T-cell (primary cell): Measurements from ENCODE around the gene TOP2A. TPM values are rescaled to one million over a fixed set of nuclear protein-coding genes. Genes with fewer than 3 reads are reported as not detected.

Source experiments
- ATAC-seq, 4 experiments: fragments of 200-7000 bp in 3 of 4; fragments of 150-1000 bp in 1 of 4; cut with Tn5 transposase; replicated peaks in 1 of 4; 1 replicate in 3 of 4; 2 replicates in 1 of 4; pipeline ENCODE4 v1.10.0; 2021; ENCODE audit warnings: moderate library complexity in 3 of 4, mild to moderate bottlenecking in 2 of 4, moderate number of reproducible peaks in 1 of 4
- CTCF ChIA-PET, 2 donors: fragments of 300-600 bp; sonication (Branson Sonifier 250); formaldehyde crosslinking; loops; one replicate each; lab custom pipeline; 2022; ENCODE audit warnings: antibody characterized with exemption in 2 of 2; lab: Charles Lee
- POLR2A ChIA-PET, 2 donors: fragments of 300-600 bp; sonication (Branson Sonifier 250); formaldehyde crosslinking; loops; one replicate each; lab custom pipeline; 2022; ENCODE audit warnings: antibody characterized with exemption in 2 of 2; lab: Charles Lee
- DNase-seq, 35 experiments: peaks; one replicate each; pipeline versions ENCODE4 v3.0.0 to v3.0.0-alpha.2; 2013 to 2023
- H3K27ac ChIP-seq: one replicate; pipeline ENCODE4 v1.5.1; 2013; ENCODE audit warnings: low read length
- H3K27me3 ChIP-seq, 2 experiments: replicated peaks in 1 of 2; 1 replicate in 1 of 2; 2 replicates in 1 of 2; pipeline versions ENCODE4 v1.6.1 to v1.7.0; 2013; ENCODE audit warnings: low read length in 1 of 2, mixed read lengths in 1 of 2; ENCODE audit not compliant: control insufficient read depth in 2 of 2, insufficient read depth in 2 of 2; ENCODE audit errors: extremely low read depth in 1 of 2
- H3K36me3 ChIP-seq, 2 donors: 1 replicate in 1 of 2; 2 replicates in 1 of 2; pipeline versions ENCODE4 v1.6.1 to v1.7.0; 2013; ENCODE audit warnings: low read length in 1 of 2; ENCODE audit not compliant: control insufficient read depth in 2 of 2, insufficient read depth in 1 of 2; ENCODE audit errors: extremely low read depth in 1 of 2
- H3K4me1 ChIP-seq, 2 experiments: 1 replicate in 1 of 2; 2 replicates in 1 of 2; pipeline versions ENCODE4 v1.6.1 to v1.7.0; 2013; ENCODE audit warnings: low read length in 2 of 2, mixed read lengths in 1 of 2; ENCODE audit not compliant: insufficient read depth in 2 of 2, control insufficient read depth in 1 of 2; ENCODE audit errors: extremely low read depth in 1 of 2
- H3K4me3 ChIP-seq, 2 donors: 1 replicate in 1 of 2; 2 replicates in 1 of 2; pipeline versions ENCODE4 v1.5.1 to v1.7.0; 2013; ENCODE audit warnings: mild to moderate bottlenecking in 2 of 2, low read length in 1 of 2, moderate library complexity in 1 of 2; ENCODE audit not compliant: control insufficient read depth in 1 of 2; ENCODE audit errors: extremely low read depth in 1 of 2
- H3K9me3 ChIP-seq: 2 replicates; pipeline ENCODE4 v1.7.0; 2013
- H3K27ac Mint-ChIP-seq, 2 donors: one replicate each; pipeline ENCODE4 v1.8.0; 2020 to 2021; ENCODE audit warnings: mild to moderate bottlenecking in 2 of 2, mixed read lengths in 2 of 2
- H3K27me3 Mint-ChIP-seq, 2 donors: one replicate each; pipeline ENCODE4 v1.8.0; 2021 to 2022; ENCODE audit warnings: mixed read lengths in 2 of 2
- H3K36me3 Mint-ChIP-seq: one replicate; pipeline ENCODE4 v1.8.0; 2021; ENCODE audit warnings: mixed read lengths
- H3K4me1 Mint-ChIP-seq, 3 donors: one replicate each; pipeline ENCODE4 v1.8.0; 2020 to 2022; ENCODE audit warnings: mixed read lengths in 3 of 3, mild to moderate bottlenecking in 1 of 3
- H3K4me3 Mint-ChIP-seq, 3 donors: one replicate each; pipeline ENCODE4 v1.8.0; 2020 to 2022; ENCODE audit warnings: mild to moderate bottlenecking in 3 of 3, mixed read lengths in 3 of 3, moderate library complexity in 3 of 3
- H3K9me3 Mint-ChIP-seq, 3 donors: one replicate each; pipeline ENCODE4 v1.8.0; 2020 to 2022; ENCODE audit warnings: mixed read lengths in 3 of 3
- WGBS: methylation state at CpG from one replicate; pipeline ENCODE4 v1.1.5; 2013; ENCODE audit warnings: missing lambda C conversion rate; ENCODE audit not compliant: insufficient coverage; 5-methylcytosine and 5-hydroxymethylcytosine counted together
- total RNA-seq, 35 experiments: library from RNA in 6 of 35; stranded (reverse) in 6 of 35; fragments of 120-200 nt in 1 of 35; gene quantifications; one replicate each; pipeline versions ENCODE4 v1.2.1 to v1.2.4 and lab custom pipeline; 2013 to 2026

Gene TOP2A
- total RNA-seq, 5 donors from 2014 or later (not counting 1 experiment from before 2014, with no cell fraction given): 2.3 to 4.2 (median 2.7) TPM

GRCh38 chr17:40346765-40347158 lies 70.9 kb downstream of the TOP2A start:
- Histone ChIP-seq H3K4me1 (peaks cover 41 to 83% of the 10 kb centered on the region in 2 experiments), H3K4me3 (no peak overlapping the region), H3K27me3 (no peaks in the 10 kb centered on the region), H3K36me3 (peaks cover 21 to 34% of the 10 kb centered on the region in 2 donors), H3K9me3 (no peaks in the 10 kb centered on the region), H3K27ac (peak overlapping the region; percentile 50)
- Mint-ChIP-seq H3K4me1 (peaks cover 66 to 78% (median 70%) of the 10 kb centered on the region in 3 donors), H3K4me3 (peak overlapping the region in 2 of 3 donors; percentile 21 to 74), H3K36me3 (peaks cover 19% of the 10 kb centered on the region), H3K9me3 (no peaks in the 10 kb centered on the region), H3K27ac (peak overlapping the region; percentile 86 to 89), H3K27me3 (no peaks in the 10 kb centered on the region)
- no peak for ATAC-seq
- no CpG with 5 or more reads among the region's 1 CpG for WGBS
- ChIA-PET POLR2A (interaction anchor here in 1 of 2 donors (1.0 kb wide), 1 partner anchor 39 kb away, joined by 3 read pairs; no protein-coding TSS in a partner anchor), CTCF (interaction anchor here in 1 of 2 donors (1.1 kb wide), 1 partner anchor 29 kb away, joined by 7 read pairs; no protein-coding TSS in a partner anchor)
- DNase-seq: no peak

- ChIA-PET CTCF (interaction anchor here (0.6 to 1.0 kb wide), 4 partner anchors 12 to 236 kb away, joined by 3 to 11 read pairs (median 4); no protein-coding TSS in a partner anchor), POLR2A (interaction anchor here (0.5 to 1.3 kb wide), 4 partner anchors 20 to 1019 kb away, joined by 3 to 5 read pairs (median 4); partner anchors contain the start of gene TOP2A (in 1 of the 2))
- WGBS: 100% methylated on average over 3 of the region's 11 CpGs
- Histone ChIP-seq H3K4me3 (peak overlapping the region in 1 of 2 donors; percentile 18), H3K4me1 (peaks cover 41 to 87% of the 10 kb centered on the region in 2 experiments), H3K36me3 (peaks cover 21 to 28% of the 10 kb centered on the region in 2 donors), H3K27ac (peak overlapping the region; percentile 81), H3K9me3 (no peaks in the 10 kb centered on the region), H3K27me3 (no peaks in the 10 kb centered on the region)
- H3K4me1 Mint-ChIP-seq: peaks cover 65 to 77% (median 72%) of the 10 kb centered on the region in 3 donors
- no peaks in the 10 kb centered on the region for H3K27me3 Mint-ChIP-seq
- H3K9me3 Mint-ChIP-seq: no peaks in the 10 kb centered on the region
- DNase-seq: no peak
- H3K4me3 Mint-ChIP-seq: peak overlapping the region; percentile 13 to 74 (median 47)
- H3K36me3 Mint-ChIP-seq: peaks cover 17% of the 10 kb centered on the region
- H3K27ac Mint-ChIP-seq: peak overlapping the region; percentile 86 to 89
- ATAC-seq: no peak
Observed at GRCh38 chr17:40345994-40346764, 71.5 kb downstream of the TOP2A start.

- 12% methylated on average over 25 of the region's 45 CpGs for WGBS
- peak overlapping the region; percentile 81 for H3K27ac ChIP-seq
- peaks cover 21 to 23% of the 10 kb centered on the region in 2 donors for H3K36me3 ChIP-seq
- ChIA-PET CTCF (interaction anchor here (0.6 to 1.0 kb wide), 4 partner anchors 13 to 235 kb away, joined by 3 to 11 read pairs (median 4); no protein-coding TSS in a partner anchor), POLR2A (interaction anchor here (0.5 to 1.3 kb wide), 6 partner anchors 17 to 1018 kb away, joined by 3 to 6 read pairs (median 4); partner anchors contain the start of gene TOP2A (in 1 of the 2))
- ATAC-seq (peak; percentile 11 to 31 (median 26)), DNase-seq (peak in 5 of 35 experiments; percentile 41 to 55 (median 44))
- H3K27me3 Mint-ChIP-seq: no peaks in the 10 kb centered on the region
- H3K4me3 ChIP-seq: peak overlapping the region; percentile 44 to 51
- H3K4me3 Mint-ChIP-seq: peak overlapping the region; percentile 56 to 74 (median 70)
- peaks cover 73 to 83% (median 80%) of the 10 kb centered on the region in 3 donors for H3K4me1 Mint-ChIP-seq
- no peaks in the 10 kb centered on the region for H3K9me3 ChIP-seq
- H3K27me3 ChIP-seq: no peaks in the 10 kb centered on the region
- H3K36me3 Mint-ChIP-seq: peaks cover 19% of the 10 kb centered on the region
- H3K4me1 ChIP-seq: peaks cover 49 to 95% of the 10 kb centered on the region in 2 experiments
- peak overlapping the region; percentile 86 to 90 for H3K27ac Mint-ChIP-seq
- no peaks in the 10 kb centered on the region for H3K9me3 Mint-ChIP-seq
Observed at GRCh38 chr17:40345161-40345993, 72.3 kb downstream of the TOP2A start.

GRCh38 chr17:40344421-40345160 lies 73.1 kb downstream of the TOP2A start:
- Mint-ChIP-seq H3K36me3 (peaks cover 16% of the 10 kb centered on the region), H3K9me3 (no peaks in the 10 kb centered on the region), H3K27me3 (no peaks in the 10 kb centered on the region), H3K4me1 (peaks cover 75 to 82% (median 81%) of the 10 kb centered on the region in 3 donors), H3K27ac (peak overlapping the region; percentile 86 to 90), H3K4me3 (peak overlapping the region; percentile 56 to 74 (median 70))
- peak overlapping the region; percentile 44 to 51 for H3K4me3 ChIP-seq
- DNase-seq: peak in 4 of 35 experiments; percentile 29 to 58 (median 39)
- H3K9me3 ChIP-seq: no peaks in the 10 kb centered on the region
- peak in 3 of 4 experiments; percentile 9 to 20 (median 13) for ATAC-seq
- CTCF ChIA-PET: interaction anchor here in 1 of 2 donors (1.9 kb wide), 1 partner anchor 38 kb away, joined by 6 read pairs; no protein-coding TSS in a partner anchor
- H3K36me3 ChIP-seq: peaks cover 13 to 20% of the 10 kb centered on the region in 2 donors
- H3K27me3 ChIP-seq: no peaks in the 10 kb centered on the region
- peaks cover 50 to 94% of the 10 kb centered on the region in 2 experiments for H3K4me1 ChIP-seq
- peak overlapping the region; percentile 81 for H3K27ac ChIP-seq
- POLR2A ChIA-PET: interaction anchor here (0.6 to 1.3 kb wide), 4 partner anchors 16 to 76 kb away, joined by 3 to 5 read pairs (median 4); no protein-coding TSS in a partner anchor
- WGBS: 61% methylated on average over 3 of the region's 7 CpGs

GRCh38 chr17:40343219-40344119 lies 74.2 kb downstream of the TOP2A start:
- no peaks in the 10 kb centered on the region for H3K27me3 ChIP-seq
- H3K4me3 ChIP-seq: peak overlapping the region in 1 of 2 donors; percentile 10
- H3K27ac ChIP-seq: peak overlapping the region; percentile 38
- H3K4me1 ChIP-seq: peaks cover 58 to 94% of the 10 kb centered on the region in 2 experiments
- H3K9me3 ChIP-seq: no peaks in the 10 kb centered on the region
- H3K36me3 ChIP-seq: peaks cover 5 to 9% of the 10 kb centered on the region in 2 donors
- H3K9me3 Mint-ChIP-seq: no peaks in the 10 kb centered on the region
- ChIA-PET CTCF (interaction anchor here in 1 of 2 donors (1.9 kb wide), 1 partner anchor 36 kb away, joined by 6 read pairs; no protein-coding TSS in a partner anchor), POLR2A (interaction anchor here (0.6 to 1.1 kb wide), 5 partner anchors 14 to 267 kb away, joined by 3 to 8 read pairs (median 3); no protein-coding TSS in a partner anchor)
- H3K4me1 Mint-ChIP-seq: peaks cover 77 to 82% (median 82%) of the 10 kb centered on the region in 3 donors
- peak overlapping the region; percentile 65 to 74 (median 73) for H3K4me3 Mint-ChIP-seq
- peak overlapping the region; percentile 55 to 86 for H3K27ac Mint-ChIP-seq
- DNase-seq (peak in 1 of 35 experiments; percentile 42), ATAC-seq (no peak)
- H3K27me3 Mint-ChIP-seq: no peaks in the 10 kb centered on the region
- peaks cover 13% of the 10 kb centered on the region for H3K36me3 Mint-ChIP-seq
- 96% methylated on average over 5 of the region's 15 CpGs for WGBS
